T-helper 2 cell treated with Interferon-gamma antibody and Interleukin-4, amounts not matched to agents 100 ng/mL and 5 ng/mL, for 36 hours (primary cell): ENCODE results near the gene MYNN. TPM values are rescaled to one million over a fixed set of nuclear protein-coding genes. Genes with fewer than 3 reads are reported as not detected.

Experiments
- intact Hi-C: fragments of 100-400 bp; cut with micrococcal nuclease; formaldehyde crosslinking; loops from one replicate; pipeline ENCODE4 v1.15.1; 2023
- total RNA-seq: library from RNA; stranded (reverse); gene quantifications from 2 replicates; pipeline ENCODE4 v1.2.3, GENCODE V29; 2022

The MYNN gene
- total RNA-seq, 1 donor from 2014 or later = 15.7 TPM

DNA sequence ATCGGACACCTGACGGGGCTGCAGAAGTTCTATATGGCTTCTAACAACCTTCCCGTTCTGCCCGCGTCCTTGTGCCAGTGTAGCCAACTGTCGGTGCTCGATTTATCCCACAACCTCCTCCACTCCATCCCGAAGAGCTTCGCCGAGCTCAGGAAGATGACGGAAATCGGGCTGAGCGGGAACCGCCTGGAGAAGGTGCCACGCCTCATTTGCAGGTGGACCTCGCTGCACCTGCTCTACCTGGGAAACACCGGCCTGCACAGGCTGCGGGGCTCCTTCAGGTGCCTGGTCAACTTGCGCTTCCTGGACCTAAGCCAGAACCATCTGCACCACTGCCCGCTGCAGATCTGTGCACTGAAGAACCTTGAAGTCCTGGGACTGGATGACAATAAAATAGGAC lies 49.3 kb downstream of the MYNN start:
- intact Hi-C loops = no loop called here

DNA sequence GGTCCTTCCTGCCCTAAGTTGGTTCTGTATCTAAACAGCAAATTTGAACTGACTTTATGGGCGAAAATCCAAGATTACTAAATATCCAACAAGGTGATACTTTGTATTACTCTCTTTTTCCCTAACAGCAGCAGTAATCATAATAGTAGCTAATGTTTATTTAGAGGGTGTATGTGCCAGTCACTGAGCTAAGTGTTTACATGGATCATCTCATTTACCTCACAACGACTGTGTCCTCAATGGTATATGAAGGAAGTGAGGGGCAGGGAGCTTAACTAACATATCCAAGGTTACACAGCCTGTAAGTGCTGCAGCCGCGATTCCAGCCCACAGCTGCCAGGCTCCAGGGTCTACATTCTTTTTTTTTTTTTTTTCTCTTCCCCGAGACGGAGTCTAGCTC lies 49.8 kb downstream of the MYNN start:
- intact Hi-C loops = no loop called here

DNA sequence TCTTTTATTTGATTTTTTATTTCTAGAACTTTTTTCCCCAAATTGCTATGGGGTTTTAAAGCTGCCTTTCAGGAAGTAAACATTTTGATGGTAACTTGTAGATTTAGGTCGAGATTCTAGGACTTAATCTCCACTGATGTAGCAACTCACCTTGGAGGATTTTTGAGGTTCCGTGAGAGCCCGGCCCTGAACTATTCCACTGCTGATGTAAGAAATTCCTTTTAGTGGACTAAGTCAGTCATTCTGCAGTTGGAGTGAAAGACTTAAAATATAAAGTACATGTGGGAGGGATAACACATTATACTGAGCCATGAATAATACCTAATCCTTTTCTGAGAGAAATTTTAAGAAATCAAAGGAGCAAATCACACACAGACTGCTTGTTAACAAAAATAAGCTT lies 52.1 kb downstream of the MYNN start:
- intact Hi-C loops = no loop called here

DNA sequence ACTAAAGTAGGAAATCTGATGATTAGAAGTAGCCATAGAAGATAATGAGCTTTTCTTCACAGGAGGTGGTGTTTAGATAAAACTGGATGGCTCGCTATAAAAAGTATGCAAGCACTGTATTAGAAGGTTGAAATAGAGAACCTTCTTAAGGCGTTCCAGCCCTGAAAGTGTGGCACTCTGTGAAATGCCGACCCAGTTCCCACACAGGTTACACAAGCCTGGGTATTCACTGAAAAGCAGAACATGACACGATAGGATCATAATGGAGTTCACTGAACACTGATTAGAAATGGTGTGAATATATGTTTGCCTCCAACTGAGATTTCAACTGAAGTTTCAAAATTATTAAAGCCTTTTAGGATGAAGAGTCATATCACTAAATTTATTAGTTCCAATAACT lies 54.5 kb downstream of the MYNN start:
- intact Hi-C loops = no loop called here

DNA sequence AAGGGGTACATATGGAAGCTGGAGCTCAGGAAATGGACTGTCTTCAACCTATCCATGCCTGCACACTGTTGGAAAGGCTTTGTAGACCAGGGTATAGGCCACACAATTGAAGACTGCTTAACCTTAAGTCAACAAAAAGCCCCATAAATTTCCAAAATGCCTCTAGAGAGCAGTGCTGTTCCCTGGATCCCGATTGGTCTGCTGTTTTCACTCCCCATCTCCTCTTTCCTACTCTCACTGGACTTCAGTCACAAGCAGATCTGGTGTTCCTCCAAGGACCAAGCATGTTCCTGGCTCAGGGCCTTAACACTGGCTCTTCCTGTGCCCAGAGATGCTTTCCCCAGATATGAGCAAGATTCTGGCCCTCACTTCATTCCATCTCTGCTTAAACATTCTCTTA lies 62.3 kb downstream of the MYNN start:
- intact Hi-C loops = no loop called here

DNA sequence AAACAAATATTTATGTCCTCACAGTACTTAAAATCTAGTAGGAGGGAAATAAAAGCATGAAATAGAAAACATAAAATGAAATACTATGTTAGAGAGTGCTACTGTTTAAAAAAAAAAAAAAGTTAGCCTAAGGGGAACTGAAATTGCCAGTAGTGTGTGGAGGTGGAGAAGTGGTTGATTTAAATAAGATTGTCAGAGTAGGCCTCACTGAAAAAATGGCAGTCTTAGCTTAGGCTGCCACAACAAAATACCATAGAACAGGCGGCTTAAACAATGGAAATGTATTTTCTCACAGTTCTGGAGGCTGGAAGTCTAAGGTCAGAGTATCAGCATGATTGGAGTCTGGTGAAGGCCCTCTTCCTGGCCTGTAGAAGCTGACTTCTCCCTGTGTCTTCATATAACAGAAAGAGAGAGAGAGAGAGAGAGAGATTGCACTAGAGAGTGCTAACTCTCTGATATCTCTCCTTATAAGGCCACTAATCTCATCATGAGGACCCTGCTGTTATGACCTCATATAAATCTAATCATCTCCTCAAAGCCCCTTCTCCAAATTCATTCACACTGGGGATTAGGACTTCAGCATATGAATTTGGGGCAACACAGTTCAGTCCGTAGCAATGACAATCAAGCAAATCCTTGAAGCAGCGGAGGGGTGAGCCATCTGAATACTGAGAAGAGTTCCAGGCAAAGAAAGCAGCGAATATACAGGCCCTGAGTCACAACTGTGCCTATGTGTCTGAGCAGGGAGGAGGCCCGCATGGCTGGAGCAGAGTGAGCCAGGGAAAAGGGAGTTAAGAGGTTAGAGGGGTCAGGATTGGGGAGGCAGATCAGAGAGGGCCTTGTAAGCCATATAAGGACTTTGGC lies 63.1 kb downstream of the MYNN start:
- intact Hi-C loops = no loop called here

DNA sequence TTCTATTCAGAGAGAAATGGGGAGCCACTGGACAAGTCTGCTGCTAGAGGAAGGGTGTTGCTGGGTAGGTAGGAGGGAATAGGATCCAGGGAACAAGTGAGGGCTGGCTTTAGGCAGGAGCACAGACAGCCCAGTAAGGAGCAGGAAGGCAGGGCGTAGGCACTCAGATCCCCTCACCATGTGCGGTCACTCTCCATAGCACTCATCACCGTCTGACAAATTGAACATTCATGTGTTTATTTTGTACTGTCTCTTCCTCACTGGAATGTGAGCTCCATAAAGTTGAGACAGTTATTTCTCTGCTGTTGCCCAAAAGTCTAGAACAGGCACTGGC lies 63.7 kb downstream of the MYNN start:
- intact Hi-C loops = no loop called here

DNA sequence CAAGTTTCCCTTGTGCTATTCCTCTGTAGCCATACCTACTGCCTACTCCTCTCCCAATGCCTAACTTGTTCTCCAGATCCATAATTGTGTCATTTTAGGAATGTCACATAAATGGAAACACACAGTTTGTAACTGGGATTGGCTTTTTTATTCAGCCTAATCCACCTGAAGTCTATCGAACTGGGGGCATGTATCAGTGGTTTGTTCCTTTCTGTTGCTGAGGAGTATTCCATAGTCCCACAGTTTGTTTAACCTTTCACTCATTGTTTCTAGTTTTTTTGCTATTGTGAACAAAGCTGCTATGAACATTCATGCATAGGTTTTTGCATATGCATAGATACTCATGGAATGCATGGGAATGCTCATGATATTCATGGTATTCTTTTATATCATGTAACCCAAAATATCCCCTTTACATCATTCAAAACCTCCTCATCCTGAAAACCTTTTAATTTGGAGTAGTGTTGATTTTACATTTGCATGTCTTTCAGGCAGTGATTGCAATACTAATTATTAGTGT lies 65.4 kb downstream of the MYNN start:
- intact Hi-C loops = no loop called here

Other genes with a start within 250 kb of the MYNN start
- gene MECOM, start 109.7 kb upstream of the MYNN start, total RNA-seq = not detected in 2 replicates
- 2.7 and 4.1 TPM in 2 replicates for gene TERC, start 8.3 kb upstream of the MYNN start, total RNA-seq
- 0.45 and 0.61 TPM in 2 replicates for gene ACTRT3, start 3.8 kb upstream of the MYNN start, total RNA-seq
- 0.16 TPM in 1 of 2 replicates, not detected in the other for gene LRRIQ4, start 39.5 kb downstream of the MYNN start, total RNA-seq
- gene LRRC34, start 39.5 kb downstream of the MYNN start, total RNA-seq = 4.5 and 5.1 TPM in 2 replicates
- gene LRRC31, start 96.5 kb downstream of the MYNN start, total RNA-seq = not detected in 2 replicates
- gene SAMD7, start 138.2 kb downstream of the MYNN start, total RNA-seq = not detected in 2 replicates
- gene SEC62, start 193.4 kb downstream of the MYNN start, total RNA-seq = 67.4 and 68.9 TPM in 2 replicates